ENCODE results near the gene MYBPC3. TPM values are rescaled to one million over a fixed set of nuclear protein-coding genes. Genes with fewer than 3 reads are reported as not detected.

Gene MYBPC3
- total RNA-seq, 1 experiment from 2014 or later = 0.07 TPM

DNA sequence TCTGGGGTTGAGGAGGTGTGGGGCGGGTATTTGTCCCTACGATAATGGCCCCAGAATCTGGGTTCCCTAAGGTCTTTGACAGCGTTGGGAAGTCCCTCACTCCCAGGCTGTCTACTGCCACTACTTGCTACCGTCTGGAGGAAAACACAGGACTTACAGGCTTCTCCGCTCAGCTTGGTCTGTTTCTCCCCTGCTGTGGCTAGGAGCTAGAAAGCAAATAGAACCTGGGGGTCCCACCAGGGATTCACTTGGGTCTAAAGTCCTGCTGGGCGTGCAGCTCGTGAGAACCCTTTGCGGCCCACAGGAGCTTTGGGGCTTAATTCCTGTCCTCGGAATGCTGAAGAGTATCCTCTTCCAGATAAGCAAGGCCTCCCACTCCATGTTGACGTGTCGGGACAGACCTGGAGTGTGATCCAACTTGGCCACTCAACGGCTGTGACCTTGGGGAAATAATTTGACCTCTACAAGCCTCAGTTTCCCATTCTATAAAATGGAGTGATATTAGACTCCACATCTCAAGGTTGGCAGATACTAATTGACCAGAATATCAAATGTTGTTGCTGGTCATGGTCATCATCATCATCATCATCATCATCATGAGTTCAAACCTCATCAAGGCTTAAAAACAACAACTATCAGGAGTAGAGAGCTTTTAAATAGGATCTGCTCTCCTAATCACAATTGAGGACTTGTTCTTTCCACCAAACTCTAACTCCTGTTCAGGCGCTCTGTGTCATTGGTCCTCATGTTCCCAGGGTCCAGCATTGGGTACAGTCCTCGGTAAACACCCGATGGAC, 1.7 kb upstream of the MYBPC3 start (continued):
- TF ChIP-seq GRHL2 (CRISPR knock-in tag; IDR thresholded peaks at IDR 0.05; ENCODE audit: insufficient replicate concordance, severe bottlenecking) = no peak

DNA sequence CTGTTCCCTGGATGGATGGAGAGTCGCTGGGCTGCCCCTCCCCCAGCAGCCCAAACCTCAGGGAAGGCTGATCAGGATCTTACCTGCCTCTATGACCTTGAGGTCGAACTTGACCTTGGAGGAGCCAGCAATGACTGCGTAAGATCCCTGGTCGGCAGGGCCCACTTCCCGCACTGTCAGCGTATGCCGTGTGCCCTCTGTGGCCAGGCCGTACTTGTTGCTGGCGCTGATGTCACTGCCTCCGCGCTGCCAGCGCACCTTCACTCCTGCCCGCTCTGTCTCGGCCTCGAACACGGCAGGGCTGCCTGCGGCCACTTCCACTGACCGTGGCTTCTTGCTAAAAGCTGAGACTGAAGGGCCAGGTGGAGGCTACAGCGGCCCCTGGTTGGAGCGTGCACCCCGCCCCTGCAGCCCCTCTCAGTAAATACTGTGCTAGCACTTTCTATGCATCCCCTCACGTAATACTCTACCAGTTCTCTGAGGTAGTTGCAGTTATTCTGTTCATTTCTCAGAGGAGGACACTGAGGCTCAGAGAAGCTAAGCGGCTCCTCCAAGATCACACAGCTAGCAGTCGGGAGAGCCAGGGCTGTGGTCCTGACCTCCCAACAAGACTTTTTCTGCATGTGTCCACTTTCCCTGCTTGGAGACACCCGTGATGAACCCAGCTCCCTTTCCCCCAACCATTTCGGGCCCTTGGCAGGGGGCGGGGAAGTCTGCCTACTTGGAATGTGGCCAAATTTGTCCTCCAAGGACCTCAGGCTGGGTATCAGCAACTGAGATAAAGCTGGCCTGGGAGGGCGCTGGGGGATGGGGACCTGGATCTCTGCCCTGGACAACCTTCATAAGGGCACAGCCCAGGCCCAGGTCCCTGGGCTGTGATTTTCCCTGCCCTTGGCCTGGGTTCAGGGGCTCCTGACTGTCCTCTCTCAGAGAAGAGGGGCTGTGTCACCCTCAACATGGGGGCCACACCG, 1.1 kb downstream of the MYBPC3 start:
- no peaks in the 10 kb centered on the region for H3K27me3 Mint-ChIP-seq (ENCODE audit: low read depth)
- ChIA-PET CTCF (interaction anchor here (1.2 to 1.4 kb wide), 3 partner anchors 92 to 118 kb away, joined by 3 to 4 read pairs (median 3); partner anchors contain the start of gene NR1H3), POLR2A (no interaction called here)
- DNase-seq (ENCODE audit: low spot score) (no peak), ATAC-seq (no peak)
- H3K36me3 Mint-ChIP-seq = no peaks in the 10 kb centered on the region
- peak overlapping the region; percentile 41; the same call in 1 of the 2 replicates for H3K27ac Mint-ChIP-seq
- TF ChIP-seq NFATC4 (CRISPR knock-in tag; IDR thresholded peaks at IDR 0.05) (no peak), ESRRA (CRISPR knock-in tag; IDR thresholded peaks at IDR 0.05; ENCODE audit: borderline replicate concordance) (peak; percentile 87; the same call in 1 of the 2 replicates), MXD4 (CRISPR knock-in tag; IDR thresholded peaks at IDR 0.05; ENCODE audit: borderline replicate concordance) (no peak), SMAD3 (CRISPR knock-in tag; IDR thresholded peaks at IDR 0.05; ENCODE audit: borderline replicate concordance) (no peak)
- TF ChIP-seq, protein P1, sequence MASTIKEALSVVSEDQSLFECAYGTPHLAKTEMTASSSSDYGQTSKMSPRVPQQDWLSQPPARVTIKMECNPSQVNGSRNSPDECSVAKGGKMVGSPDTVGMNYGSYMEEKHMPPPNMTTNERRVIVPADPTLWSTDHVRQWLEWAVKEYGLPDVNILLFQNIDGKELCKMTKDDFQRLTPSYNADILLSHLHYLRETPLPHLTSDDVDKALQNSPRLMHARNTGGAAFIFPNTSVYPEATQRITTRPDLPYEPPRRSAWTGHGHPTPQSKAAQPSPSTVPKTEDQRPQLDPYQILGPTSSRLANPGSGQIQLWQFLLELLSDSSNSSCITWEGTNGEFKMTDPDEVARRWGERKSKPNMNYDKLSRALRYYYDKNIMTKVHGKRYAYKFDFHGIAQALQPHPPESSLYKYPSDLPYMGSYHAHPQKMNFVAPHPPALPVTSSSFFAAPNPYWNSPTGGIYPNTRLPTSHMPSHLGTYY (CRISPR knock-in tag; IDR thresholded peaks at IDR 0.05) = no peak
- H3K4me3 Mint-ChIP-seq = no peak overlapping the region
- peaks cover 13% of the 10 kb centered on the region for H3K4me1 Mint-ChIP-seq
- H3K9me3 Mint-ChIP-seq = no peaks in the 10 kb centered on the region

DNA sequence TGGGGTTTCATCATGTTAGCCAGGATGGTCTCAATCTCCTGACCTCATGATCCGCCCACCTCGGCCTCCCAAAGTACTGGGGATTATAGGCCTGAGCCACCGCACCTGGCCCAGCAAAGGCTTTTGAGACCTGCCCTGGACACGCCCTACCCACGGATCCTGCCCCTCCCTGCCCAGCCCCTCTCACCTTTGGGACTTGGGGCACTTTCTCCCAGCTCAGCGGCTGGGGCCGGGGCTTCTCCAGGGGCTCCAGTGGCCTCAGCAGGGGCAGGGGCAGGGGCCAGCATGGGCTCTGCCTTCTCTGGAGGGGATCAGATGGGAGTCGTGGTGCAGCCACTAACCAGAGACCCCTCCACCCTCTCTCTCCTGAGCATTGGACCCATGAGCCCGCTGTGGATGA, 2.2 kb downstream of the MYBPC3 start:
- Mint-ChIP-seq H3K27me3 (ENCODE audit: low read depth) (no peaks in the 10 kb centered on the region), H3K9me3 (no peaks in the 10 kb centered on the region), H3K4me1 (peaks cover 13% of the 10 kb centered on the region), H3K4me3 (no peak overlapping the region), H3K27ac (no peak overlapping the region), H3K36me3 (no peaks in the 10 kb centered on the region)
- no peak for ATAC-seq
- ChIA-PET POLR2A (interaction anchor here (0.7 kb wide), 1 partner anchor 93 kb away, joined by 4 read pairs; the partner anchor contains the start of gene NR1H3), CTCF (interaction anchor here (1.0 to 1.4 kb wide), 3 partner anchors 24 to 93 kb away, joined by 3 to 6 read pairs (median 3); partner anchors contain the start of gene NR1H3)
- DNase-seq (ENCODE audit: low spot score) = no peak
- TF ChIP-seq FOXP1 (CRISPR knock-in tag; IDR thresholded peaks at IDR 0.05; ENCODE audit: borderline replicate concordance) = no peak
- no peak for TF ChIP-seq FOXJ3 (CRISPR knock-in tag; IDR thresholded peaks at IDR 0.05; ENCODE audit: borderline replicate concordance)
- TF ChIP-seq, protein P2, sequence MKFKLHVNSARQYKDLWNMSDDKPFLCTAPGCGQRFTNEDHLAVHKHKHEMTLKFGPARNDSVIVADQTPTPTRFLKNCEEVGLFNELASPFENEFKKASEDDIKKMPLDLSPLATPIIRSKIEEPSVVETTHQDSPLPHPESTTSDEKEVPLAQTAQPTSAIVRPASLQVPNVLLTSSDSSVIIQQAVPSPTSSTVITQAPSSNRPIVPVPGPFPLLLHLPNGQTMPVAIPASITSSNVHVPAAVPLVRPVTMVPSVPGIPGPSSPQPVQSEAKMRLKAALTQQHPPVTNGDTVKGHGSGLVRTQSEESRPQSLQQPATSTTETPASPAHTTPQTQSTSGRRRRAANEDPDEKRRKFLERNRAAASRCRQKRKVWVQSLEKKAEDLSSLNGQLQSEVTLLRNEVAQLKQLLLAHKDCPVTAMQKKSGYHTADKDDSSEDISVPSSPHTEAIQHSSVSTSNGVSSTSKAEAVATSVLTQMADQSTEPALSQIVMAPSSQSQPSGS (CRISPR knock-in tag; IDR thresholded peaks at IDR 0.05; ENCODE audit: borderline replicate concordance, low read depth) = no peak
- TF ChIP-seq, protein P3, sequence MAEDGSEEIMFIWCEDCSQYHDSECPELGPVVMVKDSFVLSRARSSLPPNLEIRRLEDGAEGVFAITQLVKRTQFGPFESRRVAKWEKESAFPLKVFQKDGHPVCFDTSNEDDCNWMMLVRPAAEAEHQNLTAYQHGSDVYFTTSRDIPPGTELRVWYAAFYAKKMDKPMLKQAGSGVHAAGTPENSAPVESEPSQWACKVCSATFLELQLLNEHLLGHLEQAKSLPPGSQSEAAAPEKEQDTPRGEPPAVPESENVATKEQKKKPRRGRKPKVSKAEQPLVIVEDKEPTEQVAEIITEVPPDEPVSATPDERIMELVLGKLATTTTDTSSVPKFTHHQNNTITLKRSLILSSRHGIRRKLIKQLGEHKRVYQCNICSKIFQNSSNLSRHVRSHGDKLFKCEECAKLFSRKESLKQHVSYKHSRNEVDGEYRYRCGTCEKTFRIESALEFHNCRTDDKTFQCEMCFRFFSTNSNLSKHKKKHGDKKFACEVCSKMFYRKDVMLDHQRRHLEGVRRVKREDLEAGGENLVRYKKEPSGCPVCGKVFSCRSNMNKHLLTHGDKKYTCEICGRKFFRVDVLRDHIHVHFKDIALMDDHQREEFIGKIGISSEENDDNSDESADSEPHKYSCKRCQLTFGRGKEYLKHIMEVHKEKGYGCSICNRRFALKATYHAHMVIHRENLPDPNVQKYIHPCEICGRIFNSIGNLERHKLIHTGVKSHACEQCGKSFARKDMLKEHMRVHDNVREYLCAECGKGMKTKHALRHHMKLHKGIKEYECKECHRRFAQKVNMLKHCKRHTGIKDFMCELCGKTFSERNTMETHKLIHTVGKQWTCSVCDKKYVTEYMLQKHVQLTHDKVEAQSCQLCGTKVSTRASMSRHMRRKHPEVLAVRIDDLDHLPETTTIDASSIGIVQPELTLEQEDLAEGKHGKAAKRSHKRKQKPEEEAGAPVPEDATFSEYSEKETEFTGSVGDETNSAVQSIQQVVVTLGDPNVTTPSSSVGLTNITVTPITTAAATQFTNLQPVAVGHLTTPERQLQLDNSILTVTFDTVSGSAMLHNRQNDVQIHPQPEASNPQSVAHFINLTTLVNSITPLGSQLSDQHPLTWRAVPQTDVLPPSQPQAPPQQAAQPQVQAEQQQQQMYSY (CRISPR knock-in tag; IDR thresholded peaks at IDR 0.05) = no peak
- TF ChIP-seq HMGA2 (CRISPR knock-in tag; IDR thresholded peaks at IDR 0.05) = no peak
- no peak for TF ChIP-seq SMAD3 (CRISPR knock-in tag; IDR thresholded peaks at IDR 0.05; ENCODE audit: borderline replicate concordance)
- TF ChIP-seq, protein P4, sequence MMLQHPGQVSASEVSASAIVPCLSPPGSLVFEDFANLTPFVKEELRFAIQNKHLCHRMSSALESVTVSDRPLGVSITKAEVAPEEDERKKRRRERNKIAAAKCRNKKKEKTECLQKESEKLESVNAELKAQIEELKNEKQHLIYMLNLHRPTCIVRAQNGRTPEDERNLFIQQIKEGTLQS (CRISPR knock-in tag; conservative IDR thresholded peaks at IDR 0.05) = no peak
- TF ChIP-seq, protein P5, sequence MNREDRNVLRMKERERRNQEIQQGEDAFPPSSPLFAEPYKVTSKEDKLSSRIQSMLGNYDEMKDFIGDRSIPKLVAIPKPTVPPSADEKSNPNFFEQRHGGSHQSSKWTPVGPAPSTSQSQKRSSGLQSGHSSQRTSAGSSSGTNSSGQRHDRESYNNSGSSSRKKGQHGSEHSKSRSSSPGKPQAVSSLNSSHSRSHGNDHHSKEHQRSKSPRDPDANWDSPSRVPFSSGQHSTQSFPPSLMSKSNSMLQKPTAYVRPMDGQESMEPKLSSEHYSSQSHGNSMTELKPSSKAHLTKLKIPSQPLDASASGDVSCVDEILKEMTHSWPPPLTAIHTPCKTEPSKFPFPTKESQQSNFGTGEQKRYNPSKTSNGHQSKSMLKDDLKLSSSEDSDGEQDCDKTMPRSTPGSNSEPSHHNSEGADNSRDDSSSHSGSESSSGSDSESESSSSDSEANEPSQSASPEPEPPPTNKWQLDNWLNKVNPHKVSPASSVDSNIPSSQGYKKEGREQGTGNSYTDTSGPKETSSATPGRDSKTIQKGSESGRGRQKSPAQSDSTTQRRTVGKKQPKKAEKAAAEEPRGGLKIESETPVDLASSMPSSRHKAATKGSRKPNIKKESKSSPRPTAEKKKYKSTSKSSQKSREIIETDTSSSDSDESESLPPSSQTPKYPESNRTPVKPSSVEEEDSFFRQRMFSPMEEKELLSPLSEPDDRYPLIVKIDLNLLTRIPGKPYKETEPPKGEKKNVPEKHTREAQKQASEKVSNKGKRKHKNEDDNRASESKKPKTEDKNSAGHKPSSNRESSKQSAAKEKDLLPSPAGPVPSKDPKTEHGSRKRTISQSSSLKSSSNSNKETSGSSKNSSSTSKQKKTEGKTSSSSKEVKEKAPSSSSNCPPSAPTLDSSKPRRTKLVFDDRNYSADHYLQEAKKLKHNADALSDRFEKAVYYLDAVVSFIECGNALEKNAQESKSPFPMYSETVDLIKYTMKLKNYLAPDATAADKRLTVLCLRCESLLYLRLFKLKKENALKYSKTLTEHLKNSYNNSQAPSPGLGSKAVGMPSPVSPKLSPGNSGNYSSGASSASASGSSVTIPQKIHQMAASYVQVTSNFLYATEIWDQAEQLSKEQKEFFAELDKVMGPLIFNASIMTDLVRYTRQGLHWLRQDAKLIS (CRISPR knock-in tag; IDR thresholded peaks at IDR 0.05; ENCODE audit: borderline replicate concordance) = no peak
- no peak for TF ChIP-seq SMAD4 (CRISPR knock-in tag; IDR thresholded peaks at IDR 0.05)
- TF ChIP-seq, protein P6, sequence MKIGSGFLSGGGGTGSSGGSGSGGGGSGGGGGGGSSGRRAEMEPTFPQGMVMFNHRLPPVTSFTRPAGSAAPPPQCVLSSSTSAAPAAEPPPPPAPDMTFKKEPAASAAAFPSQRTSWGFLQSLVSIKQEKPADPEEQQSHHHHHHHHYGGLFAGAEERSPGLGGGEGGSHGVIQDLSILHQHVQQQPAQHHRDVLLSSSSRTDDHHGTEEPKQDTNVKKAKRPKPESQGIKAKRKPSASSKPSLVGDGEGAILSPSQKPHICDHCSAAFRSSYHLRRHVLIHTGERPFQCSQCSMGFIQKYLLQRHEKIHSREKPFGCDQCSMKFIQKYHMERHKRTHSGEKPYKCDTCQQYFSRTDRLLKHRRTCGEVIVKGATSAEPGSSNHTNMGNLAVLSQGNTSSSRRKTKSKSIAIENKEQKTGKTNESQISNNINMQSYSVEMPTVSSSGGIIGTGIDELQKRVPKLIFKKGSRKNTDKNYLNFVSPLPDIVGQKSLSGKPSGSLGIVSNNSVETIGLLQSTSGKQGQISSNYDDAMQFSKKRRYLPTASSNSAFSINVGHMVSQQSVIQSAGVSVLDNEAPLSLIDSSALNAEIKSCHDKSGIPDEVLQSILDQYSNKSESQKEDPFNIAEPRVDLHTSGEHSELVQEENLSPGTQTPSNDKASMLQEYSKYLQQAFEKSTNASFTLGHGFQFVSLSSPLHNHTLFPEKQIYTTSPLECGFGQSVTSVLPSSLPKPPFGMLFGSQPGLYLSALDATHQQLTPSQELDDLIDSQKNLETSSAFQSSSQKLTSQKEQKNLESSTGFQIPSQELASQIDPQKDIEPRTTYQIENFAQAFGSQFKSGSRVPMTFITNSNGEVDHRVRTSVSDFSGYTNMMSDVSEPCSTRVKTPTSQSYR (CRISPR knock-in tag; IDR thresholded peaks at IDR 0.05) = no peak

Measured in WTC11 (cell line).